ENCODE data around the gene SH3BP2. TPM values are rescaled to one million over a fixed set of nuclear protein-coding genes. Genes with fewer than 3 reads are reported as not detected.
A peak's percentile ranks its signal among the peaks of the same experiment; 100 is the strongest.

SH3BP2 gene
- total RNA-seq, 2 experiments from 2014 or later = 69.3 to 78.2 TPM

GRCh38 chr4:2860391-2861348 lies 67.8 kb downstream of the SH3BP2 start:
- peaks cover 7% of the 10 kb centered on the region for H3K9me3 Mint-ChIP-seq
- H3K27me3 Mint-ChIP-seq = no peaks in the 10 kb centered on the region
- no peak overlapping the region for H3K4me3 Mint-ChIP-seq
- ChIA-PET POLR2A (interaction anchor here (0.6 kb wide), 1 partner anchor 74 kb away, joined by 4 read pairs; no protein-coding TSS in a partner anchor), CTCF (interaction anchor here (0.6 to 2.2 kb wide), 5 partner anchors 9 to 160 kb away, joined by 3 to 6 read pairs (median 3); no protein-coding TSS in a partner anchor)
- peaks cover 31% of the 10 kb centered on the region for H3K36me3 Mint-ChIP-seq (ENCODE audit: low read depth)
- H3K27ac Mint-ChIP-seq = no peak overlapping the region
- DNase-seq = no peak
- peaks cover 66% of the 10 kb centered on the region for H3K4me1 Mint-ChIP-seq

DNA sequence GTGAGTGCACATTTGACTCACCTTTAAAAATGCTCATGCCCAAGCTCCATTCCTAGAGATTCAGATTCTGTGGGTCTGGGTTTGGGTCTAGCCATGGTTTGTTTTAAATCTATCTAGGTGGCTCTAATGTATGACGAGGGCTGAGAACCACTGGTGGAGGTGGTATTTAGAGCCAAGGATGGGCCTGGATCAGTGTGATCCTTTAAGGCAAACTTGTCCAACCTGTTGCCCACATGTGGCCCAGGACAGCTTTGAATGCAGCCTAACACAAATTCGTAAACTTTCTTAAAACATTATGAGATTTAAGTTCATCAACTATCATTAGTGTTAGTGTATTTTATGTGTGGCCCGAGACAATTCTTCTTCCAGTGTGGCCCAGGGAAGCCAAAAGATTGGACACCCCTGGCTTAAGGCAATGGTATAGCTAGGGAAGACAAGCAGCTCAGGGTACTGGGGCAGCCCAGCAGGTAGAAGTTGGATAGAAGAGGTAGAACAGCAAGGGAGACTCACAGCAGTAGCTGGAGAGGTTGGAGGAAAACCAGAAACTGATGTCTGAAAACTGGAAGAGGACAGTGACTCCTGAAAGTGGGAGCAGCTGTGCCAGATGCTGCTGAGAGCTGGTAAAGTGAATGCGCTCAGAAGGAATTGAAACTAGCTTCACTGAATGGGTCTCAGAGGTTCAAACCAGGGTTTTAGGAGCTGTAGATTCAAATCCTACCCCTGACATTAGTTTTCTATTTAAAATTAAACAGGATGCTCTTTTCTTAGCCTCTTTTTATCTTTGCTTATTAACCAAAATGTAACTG lies 68.9 kb downstream of the SH3BP2 start:
- POLR2A ChIA-PET = interaction anchor here (0.6 kb wide), 1 partner anchor 73 kb away, joined by 4 read pairs; no protein-coding TSS in a partner anchor
- Mint-ChIP-seq H3K4me3 (no peak overlapping the region), H3K4me1 (peaks cover 65% of the 10 kb centered on the region), H3K36me3 (ENCODE audit: low read depth) (peaks cover 27% of the 10 kb centered on the region), H3K27me3 (no peaks in the 10 kb centered on the region), H3K27ac (no peak overlapping the region), H3K9me3 (peaks cover 3% of the 10 kb centered on the region)
- CTCF ChIA-PET = interaction anchor here (1.2 to 2.2 kb wide), 3 partner anchors 8 to 99 kb away, joined by 3 to 6 read pairs (median 4); no protein-coding TSS in a partner anchor
- DNase-seq = no peak

DNA sequence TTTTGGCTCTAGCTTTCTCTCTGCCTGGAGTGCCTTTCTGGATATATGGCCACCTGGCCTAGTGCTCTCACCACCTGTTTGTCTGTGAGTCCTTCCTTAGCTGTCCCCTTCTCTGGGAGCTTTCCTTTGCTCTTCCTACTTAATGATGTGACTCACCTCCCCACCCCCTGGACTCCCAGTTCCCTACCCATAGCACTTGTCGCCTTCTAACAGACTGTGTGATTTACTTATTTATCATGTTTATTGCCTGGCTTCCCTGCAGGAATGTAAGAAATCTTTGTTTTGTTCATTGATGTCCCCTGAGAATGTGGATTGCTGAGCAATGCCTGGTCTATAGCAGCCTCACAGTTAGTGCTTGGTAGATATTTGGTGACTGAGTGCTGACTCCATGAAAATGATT lies 69.6 kb downstream of the SH3BP2 start:
- POLR2A ChIA-PET = interaction anchor here (0.6 kb wide), 1 partner anchor 44 kb away, joined by 3 read pairs; no protein-coding TSS in a partner anchor
- DNase-seq = no peak
- Mint-ChIP-seq H3K9me3 (peaks cover 3% of the 10 kb centered on the region), H3K4me1 (peaks cover 70% of the 10 kb centered on the region), H3K27ac (no peak overlapping the region), H3K4me3 (no peak overlapping the region), H3K36me3 (ENCODE audit: low read depth) (peaks cover 24% of the 10 kb centered on the region), H3K27me3 (no peaks in the 10 kb centered on the region)
- CTCF ChIA-PET = interaction anchor here (1.4 to 2.2 kb wide), 3 partner anchors 59 to 100 kb away, joined by 4 to 7 read pairs (median 6); no protein-coding TSS in a partner anchor

DNA sequence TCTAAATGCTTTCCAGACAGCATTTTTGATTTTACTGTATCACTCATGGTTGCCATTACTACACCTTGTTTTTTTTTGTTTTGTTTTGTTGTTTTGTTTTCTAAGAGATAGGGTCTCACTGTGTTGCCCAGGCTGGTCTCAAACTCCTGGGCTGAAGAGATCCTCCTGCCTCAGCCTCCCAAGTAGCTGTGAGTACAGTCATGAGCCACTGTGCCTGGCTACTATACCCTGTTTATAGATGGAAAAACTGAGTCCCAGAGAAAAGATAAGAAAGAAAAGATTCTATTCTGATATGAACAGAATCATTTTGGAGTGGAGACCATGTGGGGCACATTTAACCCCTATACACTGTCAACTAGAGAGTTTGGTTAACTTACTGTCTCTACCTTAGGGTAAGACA lies 70.8 kb downstream of the SH3BP2 start:
- no peaks in the 10 kb centered on the region for H3K27me3 Mint-ChIP-seq
- POLR2A ChIA-PET = no interaction called here
- peaks cover 3% of the 10 kb centered on the region for H3K9me3 Mint-ChIP-seq
- H3K4me3 Mint-ChIP-seq = no peak overlapping the region
- H3K4me1 Mint-ChIP-seq = peaks cover 69% of the 10 kb centered on the region
- no peak for DNase-seq
- H3K36me3 Mint-ChIP-seq (ENCODE audit: low read depth) = peaks cover 24% of the 10 kb centered on the region
- peak overlapping the region; percentile 36 for H3K27ac Mint-ChIP-seq
- CTCF ChIA-PET = interaction anchor here (0.6 to 1.4 kb wide), 2 partner anchors 16 to 91 kb away, joined by 3 to 7 read pairs; no protein-coding TSS in a partner anchor

GRCh38 chr4:2865196-2865780 lies 72.4 kb downstream of the SH3BP2 start:
- peaks cover 54% of the 10 kb centered on the region for H3K4me1 Mint-ChIP-seq
- H3K9me3 Mint-ChIP-seq = no peaks in the 10 kb centered on the region
- CTCF ChIA-PET = no interaction called here
- H3K4me3 Mint-ChIP-seq = no peak overlapping the region
- DNase-seq = no peak
- H3K27me3 Mint-ChIP-seq = no peaks in the 10 kb centered on the region
- H3K27ac Mint-ChIP-seq = no peak overlapping the region
- peaks cover 16% of the 10 kb centered on the region for H3K36me3 Mint-ChIP-seq (ENCODE audit: low read depth)
- POLR2A ChIA-PET = no interaction called here

- Mint-ChIP-seq H3K27ac (no peak overlapping the region), H3K9me3 (no peaks in the 10 kb centered on the region), H3K4me1 (peaks cover 52% of the 10 kb centered on the region), H3K4me3 (no peak overlapping the region), H3K36me3 (ENCODE audit: low read depth) (peaks cover 12% of the 10 kb centered on the region), H3K27me3 (no peaks in the 10 kb centered on the region)
- CTCF ChIA-PET = interaction anchor here (1.8 kb wide), 1 partner anchor 24 kb away, joined by 6 read pairs; no protein-coding TSS in a partner anchor
- no peak for DNase-seq
- POLR2A ChIA-PET = no interaction called here
These were observed 73.4 kb downstream of the SH3BP2 start for GRCh38 chr4:2866160-2866861.

- Mint-ChIP-seq H3K4me1 (peaks cover 52% of the 10 kb centered on the region), H3K9me3 (no peaks in the 10 kb centered on the region), H3K27me3 (no peaks in the 10 kb centered on the region), H3K4me3 (no peak overlapping the region), H3K36me3 (ENCODE audit: low read depth) (peaks cover 17% of the 10 kb centered on the region), H3K27ac (peak overlapping the region; percentile 37)
- DNase-seq = no peak
- ChIA-PET CTCF (interaction anchor here (1.0 to 1.8 kb wide), 4 partner anchors 10 to 103 kb away, joined by 3 to 6 read pairs (median 4); no protein-coding TSS in a partner anchor), POLR2A (no interaction called here)
These were observed 74.0 kb downstream of the SH3BP2 start for GRCh38 chr4:2866891-2867290.

DNA sequence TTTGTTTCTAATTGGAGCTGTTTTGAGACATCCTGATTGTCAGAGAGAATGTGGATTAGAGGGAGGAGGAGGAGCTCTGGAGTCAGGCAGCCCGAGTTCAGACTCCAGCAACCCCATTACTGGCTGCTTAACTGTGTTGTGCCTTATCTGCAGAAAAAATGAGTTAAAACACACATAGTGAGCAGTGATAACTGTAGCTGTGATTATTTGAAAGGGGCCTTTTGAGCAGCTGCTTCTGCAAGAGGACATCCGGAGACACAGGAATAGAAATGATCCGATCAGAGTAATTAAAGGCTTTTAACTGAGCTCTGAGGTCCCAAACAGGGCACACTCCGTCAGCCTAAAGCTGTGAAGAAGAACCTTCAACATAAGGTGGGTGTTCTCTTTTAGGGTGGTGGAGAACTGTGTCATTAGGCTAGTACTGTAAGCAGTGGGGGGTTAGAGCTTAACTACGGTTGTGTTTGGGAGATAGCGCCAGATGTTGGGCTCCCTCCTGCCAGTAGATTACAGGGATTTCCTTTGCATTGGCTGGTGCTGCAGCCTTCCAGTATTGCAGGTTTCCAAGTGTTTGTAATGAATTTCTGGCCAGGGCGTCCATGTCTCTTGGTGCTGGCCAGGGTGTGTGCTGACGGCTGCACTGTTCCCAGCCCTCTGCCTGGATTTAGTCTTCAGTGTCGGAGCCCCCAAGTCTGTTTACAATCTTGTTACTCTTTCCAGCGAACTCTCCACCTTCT lies 75.0 kb downstream of the SH3BP2 start:
- peaks cover 46% of the 10 kb centered on the region for H3K4me1 Mint-ChIP-seq
- no peak overlapping the region for H3K4me3 Mint-ChIP-seq
- POLR2A ChIA-PET = no interaction called here
- DNase-seq = no peak
- no peak overlapping the region for H3K27ac Mint-ChIP-seq
- H3K9me3 Mint-ChIP-seq = no peaks in the 10 kb centered on the region
- peaks cover 15% of the 10 kb centered on the region for H3K36me3 Mint-ChIP-seq (ENCODE audit: low read depth)
- no peaks in the 10 kb centered on the region for H3K27me3 Mint-ChIP-seq
- CTCF ChIA-PET = interaction anchor here (1.0 to 1.8 kb wide), 4 partner anchors 11 to 104 kb away, joined by 3 to 6 read pairs (median 4); no protein-coding TSS in a partner anchor

- H3K27ac Mint-ChIP-seq = peak overlapping the region; percentile 27
- H3K9me3 Mint-ChIP-seq = no peaks in the 10 kb centered on the region
- ChIA-PET POLR2A (no interaction called here), CTCF (interaction anchor here (0.8 kb wide), 1 partner anchor 8 kb away, joined by 3 read pairs; no protein-coding TSS in a partner anchor)
- DNase-seq = no peak
- H3K4me1 Mint-ChIP-seq = peaks cover 45% of the 10 kb centered on the region
- H3K4me3 Mint-ChIP-seq = no peak overlapping the region
- no peaks in the 10 kb centered on the region for H3K27me3 Mint-ChIP-seq
- peaks cover 16% of the 10 kb centered on the region for H3K36me3 Mint-ChIP-seq (ENCODE audit: low read depth)
These were observed 76.1 kb downstream of the SH3BP2 start for GRCh38 chr4:2868877-2869487.

GRCh38 chr4:2869659-2870058 lies 76.8 kb downstream of the SH3BP2 start:
- Mint-ChIP-seq H3K36me3 (ENCODE audit: low read depth) (peaks cover 18% of the 10 kb centered on the region), H3K27me3 (no peaks in the 10 kb centered on the region), H3K9me3 (no peaks in the 10 kb centered on the region), H3K4me1 (peaks cover 44% of the 10 kb centered on the region), H3K4me3 (no peak overlapping the region), H3K27ac (no peak overlapping the region)
- ChIA-PET CTCF (interaction anchor here (0.8 kb wide), 1 partner anchor 8 kb away, joined by 3 read pairs; no protein-coding TSS in a partner anchor), POLR2A (no interaction called here)
- no peak for DNase-seq

- Mint-ChIP-seq H3K9me3 (no peaks in the 10 kb centered on the region), H3K27ac (no peak overlapping the region), H3K36me3 (ENCODE audit: low read depth) (peaks cover 18% of the 10 kb centered on the region), H3K4me3 (no peak overlapping the region), H3K27me3 (no peaks in the 10 kb centered on the region), H3K4me1 (peaks cover 42% of the 10 kb centered on the region)
- POLR2A ChIA-PET = no interaction called here
- DNase-seq = no peak
- CTCF ChIA-PET = interaction anchor here (0.7 to 0.8 kb wide), 3 partner anchors 9 to 305 kb away, joined by 3 to 5 read pairs (median 3); no protein-coding TSS in a partner anchor
These were observed 77.2 kb downstream of the SH3BP2 start for GRCh38 chr4:2870082-2870481.
